ENCODE data around the gene MSRB3. TPM values are rescaled to one million over a fixed set of nuclear protein-coding genes. Genes with fewer than 3 reads are reported as not detected.
"Not testable (repeated sequence)": the region's sequence is repeated elsewhere in the genome, so short reads cannot be mapped to it uniquely, and the experiment has no call there.

The MSRB3 gene
- total RNA-seq, 2 donors from 2014 or later, result 0.18 TPM; not detected in 1

- ATAC-seq (no peak), DNase-seq (ENCODE audit: low spot score in 2 of 2) (no peak)
- Mint-ChIP-seq H3K36me3 (no peaks in the 10 kb centered on the region), H3K27ac (no peak overlapping the region), H3K9me3 (no peaks in the 10 kb centered on the region)
Observed at GRCh38 chr12:65449400-65449799, 170.9 kb downstream of the MSRB3 start.

GRCh38 chr12:65450625-65451024, 172.1 kb downstream of the MSRB3 start:
- ATAC-seq, result no peak
- Mint-ChIP-seq H3K9me3 (no peaks in the 10 kb centered on the region), H3K36me3 (no peaks in the 10 kb centered on the region), H3K27ac (no peak overlapping the region)
- no peak for DNase-seq (ENCODE audit: low spot score in 2 of 2)

- ATAC-seq (no peak), DNase-seq (ENCODE audit: low spot score in 2 of 2) (no peak)
- H3K9me3 Mint-ChIP-seq, result no peaks in the 10 kb centered on the region
- no peak overlapping the region for H3K27ac Mint-ChIP-seq
- H3K36me3 Mint-ChIP-seq, result no peaks in the 10 kb centered on the region
Observed at GRCh38 chr12:65454115-65454787, 175.8 kb downstream of the MSRB3 start.

GRCh38 chr12:65457341-65457740, 178.9 kb downstream of the MSRB3 start:
- not testable (repeated sequence) for DNase-seq (ENCODE audit: low spot score in 2 of 2); H3K36me3 Mint-ChIP-seq; H3K27ac Mint-ChIP-seq; H3K9me3 Mint-ChIP-seq; ATAC-seq

GRCh38 chr12:65458718-65459117, 180.2 kb downstream of the MSRB3 start:
- H3K9me3 Mint-ChIP-seq, result no peaks in the 10 kb centered on the region
- no peak for ATAC-seq
- H3K27ac Mint-ChIP-seq, result no peak overlapping the region
- no peaks in the 10 kb centered on the region for H3K36me3 Mint-ChIP-seq
- DNase-seq (ENCODE audit: low spot score in 2 of 2), result no peak

GRCh38 chr12:65459545-65459944, 181.1 kb downstream of the MSRB3 start:
- no peak for DNase-seq (ENCODE audit: low spot score in 2 of 2)
- ATAC-seq, result no peak
- Mint-ChIP-seq H3K27ac (no peak overlapping the region), H3K36me3 (no peaks in the 10 kb centered on the region), H3K9me3 (no peaks in the 10 kb centered on the region)

- Mint-ChIP-seq H3K36me3 (no peaks in the 10 kb centered on the region), H3K9me3 (no peaks in the 10 kb centered on the region), H3K27ac (no peak overlapping the region)
- no peak for DNase-seq (ENCODE audit: low spot score in 2 of 2)
- no peak for ATAC-seq
Observed at GRCh38 chr12:65460063-65460462, 181.6 kb downstream of the MSRB3 start.

GRCh38 chr12:65461017-65461416, 182.5 kb downstream of the MSRB3 start:
- Mint-ChIP-seq H3K36me3 (no peaks in the 10 kb centered on the region), H3K9me3 (no peaks in the 10 kb centered on the region), H3K27ac (no peak overlapping the region)
- DNase-seq (ENCODE audit: low spot score in 2 of 2), result no peak
- no peak for ATAC-seq

- no peaks in the 10 kb centered on the region for H3K9me3 Mint-ChIP-seq
- H3K36me3 Mint-ChIP-seq, result no peaks in the 10 kb centered on the region
- ATAC-seq, result no peak
- H3K27ac Mint-ChIP-seq, result no peak overlapping the region
- no peak for DNase-seq (ENCODE audit: low spot score in 2 of 2)
Observed at GRCh38 chr12:65462484-65462883, 184.0 kb downstream of the MSRB3 start.

GRCh38 chr12:65463082-65463481, 184.6 kb downstream of the MSRB3 start:
- Mint-ChIP-seq H3K27ac (no peak overlapping the region), H3K36me3 (no peaks in the 10 kb centered on the region), H3K9me3 (no peaks in the 10 kb centered on the region)
- ATAC-seq (no peak), DNase-seq (ENCODE audit: low spot score in 2 of 2) (no peak)

- no peaks in the 10 kb centered on the region for H3K9me3 Mint-ChIP-seq
- DNase-seq (ENCODE audit: low spot score in 2 of 2) (no peak), ATAC-seq (no peak)
- H3K36me3 Mint-ChIP-seq, result no peaks in the 10 kb centered on the region
- H3K27ac Mint-ChIP-seq, result no peak overlapping the region
Observed at GRCh38 chr12:65463611-65464010, 185.1 kb downstream of the MSRB3 start.

- ATAC-seq (no peak), DNase-seq (ENCODE audit: low spot score in 2 of 2) (no peak)
- Mint-ChIP-seq H3K36me3 (no peaks in the 10 kb centered on the region), H3K27ac (no peak overlapping the region), H3K9me3 (no peaks in the 10 kb centered on the region)
Observed at GRCh38 chr12:65464930-65465329, 186.4 kb downstream of the MSRB3 start.

- Mint-ChIP-seq H3K9me3 (no peaks in the 10 kb centered on the region), H3K36me3 (no peaks in the 10 kb centered on the region), H3K27ac (no peak overlapping the region)
- ATAC-seq (no peak), DNase-seq (ENCODE audit: low spot score in 2 of 2) (no peak)
Observed at GRCh38 chr12:65465766-65466547, 187.5 kb downstream of the MSRB3 start.

- DNase-seq (ENCODE audit: low spot score in 2 of 2), result no peak
- no peaks in the 10 kb centered on the region for H3K36me3 Mint-ChIP-seq
Observed at GRCh38 chr12:65466911-65467310, 188.4 kb downstream of the MSRB3 start.

GRCh38 chr12:65470256-65470655, 191.8 kb downstream of the MSRB3 start:
- H3K9me3 Mint-ChIP-seq, result no peaks in the 10 kb centered on the region
- no peaks in the 10 kb centered on the region for H3K36me3 Mint-ChIP-seq
- DNase-seq (ENCODE audit: low spot score in 2 of 2) (no peak), ATAC-seq (no peak)
- H3K27ac Mint-ChIP-seq, result no peak overlapping the region

More at GRCh38 chr12:65466911-65467310, 188.4 kb downstream of the MSRB3 start:
- Mint-ChIP-seq H3K27ac (no peak overlapping the region), H3K9me3 (no peaks in the 10 kb centered on the region)
- ATAC-seq, result no peak

GRCh38 chr12:65472079-65472478, 193.6 kb downstream of the MSRB3 start:
- H3K9me3 Mint-ChIP-seq, result no peaks in the 10 kb centered on the region
- DNase-seq (ENCODE audit: low spot score in 2 of 2), result no peak
- no peaks in the 10 kb centered on the region for H3K36me3 Mint-ChIP-seq
- no peak overlapping the region for H3K27ac Mint-ChIP-seq
- ATAC-seq, result no peak

- no peaks in the 10 kb centered on the region for H3K36me3 Mint-ChIP-seq
- no peak overlapping the region for H3K27ac Mint-ChIP-seq
- no peaks in the 10 kb centered on the region for H3K9me3 Mint-ChIP-seq
- no peak for ATAC-seq
- DNase-seq (ENCODE audit: low spot score in 2 of 2), result no peak
Observed at GRCh38 chr12:65474831-65475230, 196.3 kb downstream of the MSRB3 start.

- H3K36me3 Mint-ChIP-seq, result no peaks in the 10 kb centered on the region
- ATAC-seq, result no peak
- H3K27ac Mint-ChIP-seq, result no peak overlapping the region
- DNase-seq (ENCODE audit: low spot score in 2 of 2), result no peak
- H3K9me3 Mint-ChIP-seq, result peaks cover 0 to 7% of the 10 kb centered on the region in 2 donors
Observed at GRCh38 chr12:65477721-65478120, 199.2 kb downstream of the MSRB3 start.
